ENCODE results near the gene RAB1B.
"Not testable (repeated sequence)": the region's sequence is repeated elsewhere in the genome, so short reads cannot be mapped to it uniquely, and the experiment has no call there.

The RAB1B gene

DNA sequence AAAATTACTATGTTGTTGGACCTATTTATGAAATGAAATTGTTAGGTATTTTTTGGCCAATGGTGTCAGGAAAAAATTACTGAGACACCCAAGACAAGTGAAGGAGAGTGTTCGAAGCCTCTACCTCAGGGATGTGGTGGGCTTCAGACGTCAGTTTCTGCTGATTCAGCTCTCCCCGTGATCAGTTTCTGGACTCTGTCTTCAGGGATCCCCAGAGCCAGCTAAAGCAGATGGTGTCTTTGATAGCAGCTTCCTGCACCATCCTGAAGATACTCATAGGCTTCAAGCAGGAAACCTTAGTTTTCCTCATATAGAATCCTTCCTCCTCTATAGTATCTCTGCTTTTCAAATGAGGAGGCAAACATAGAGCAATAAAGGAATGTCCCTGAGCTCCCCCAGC is 41.0 kb downstream of the RAB1B start:
- no peak for DNase-seq (ENCODE audit: low read depth)

GRCh38 chr11:66310324-66310723 is 41.9 kb downstream of the RAB1B start:
- no peak for DNase-seq (ENCODE audit: low read depth)

DNA sequence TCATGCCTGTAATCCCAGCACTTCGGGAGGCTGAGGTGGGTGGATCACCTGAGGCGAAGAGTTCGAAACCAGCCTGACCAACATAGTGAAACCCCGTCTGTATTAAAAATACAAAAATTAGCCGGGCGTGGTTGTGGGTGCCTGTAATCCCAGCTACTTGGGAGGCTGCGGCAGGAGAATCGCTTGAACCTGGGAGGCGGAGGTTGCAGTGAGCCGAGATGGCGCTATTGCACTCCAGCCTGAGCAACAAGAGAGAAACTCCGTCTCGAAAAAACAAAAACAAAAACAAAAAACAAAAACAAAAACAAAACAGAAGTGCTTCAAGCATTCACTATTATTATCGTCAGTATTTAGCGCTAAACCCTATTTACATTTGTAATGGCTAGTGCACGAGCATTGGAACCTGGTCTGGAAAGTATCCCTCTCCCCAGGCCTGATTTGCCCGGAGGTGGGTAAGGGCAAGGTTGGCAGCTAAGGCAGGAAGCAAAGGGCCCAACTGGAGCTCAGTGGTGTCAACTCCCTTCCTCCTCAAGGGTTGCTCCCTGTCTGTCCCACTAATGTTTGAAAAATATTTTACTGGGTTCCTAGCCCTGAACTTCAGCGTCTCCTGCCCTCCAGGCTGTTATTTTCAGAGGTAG is 42.5 kb downstream of the RAB1B start:
- not testable (repeated sequence) for DNase-seq (ENCODE audit: low read depth)

- DNase-seq (ENCODE audit: low read depth) = no peak
Observed at GRCh38 chr11:66311470-66311964, 43.1 kb downstream of the RAB1B start.

DNA sequence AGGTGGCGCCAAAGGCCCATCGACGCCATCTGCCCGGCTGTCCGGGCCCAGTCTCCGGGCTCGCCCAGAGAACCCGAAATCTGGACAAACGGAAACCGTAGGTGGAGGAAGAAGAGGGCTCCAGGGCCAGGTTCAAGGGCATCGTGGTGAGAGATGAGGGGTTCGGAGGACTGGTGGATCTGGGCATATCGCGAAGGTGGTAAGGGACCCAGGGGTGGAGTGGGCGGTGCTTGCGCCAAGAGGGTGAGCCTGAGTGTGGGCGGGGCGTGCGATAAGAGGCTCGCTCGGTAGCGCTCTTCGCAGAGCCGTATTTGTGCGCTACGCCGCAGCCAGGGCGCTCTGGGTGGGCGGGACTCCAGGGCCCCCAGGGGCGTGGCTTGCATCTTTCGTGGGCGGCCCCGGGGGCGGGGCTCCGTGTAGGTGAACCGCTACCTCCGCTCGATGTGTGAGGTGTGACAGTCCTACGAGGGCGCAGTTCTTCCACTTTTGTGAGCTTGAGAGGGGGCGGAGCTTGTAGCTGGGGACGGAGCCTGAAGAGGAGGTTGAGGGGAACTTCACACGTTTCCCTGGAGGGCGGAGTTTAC is 43.6 kb downstream of the RAB1B start:
- DNase-seq (ENCODE audit: low read depth) = peak; percentile 99

DNA sequence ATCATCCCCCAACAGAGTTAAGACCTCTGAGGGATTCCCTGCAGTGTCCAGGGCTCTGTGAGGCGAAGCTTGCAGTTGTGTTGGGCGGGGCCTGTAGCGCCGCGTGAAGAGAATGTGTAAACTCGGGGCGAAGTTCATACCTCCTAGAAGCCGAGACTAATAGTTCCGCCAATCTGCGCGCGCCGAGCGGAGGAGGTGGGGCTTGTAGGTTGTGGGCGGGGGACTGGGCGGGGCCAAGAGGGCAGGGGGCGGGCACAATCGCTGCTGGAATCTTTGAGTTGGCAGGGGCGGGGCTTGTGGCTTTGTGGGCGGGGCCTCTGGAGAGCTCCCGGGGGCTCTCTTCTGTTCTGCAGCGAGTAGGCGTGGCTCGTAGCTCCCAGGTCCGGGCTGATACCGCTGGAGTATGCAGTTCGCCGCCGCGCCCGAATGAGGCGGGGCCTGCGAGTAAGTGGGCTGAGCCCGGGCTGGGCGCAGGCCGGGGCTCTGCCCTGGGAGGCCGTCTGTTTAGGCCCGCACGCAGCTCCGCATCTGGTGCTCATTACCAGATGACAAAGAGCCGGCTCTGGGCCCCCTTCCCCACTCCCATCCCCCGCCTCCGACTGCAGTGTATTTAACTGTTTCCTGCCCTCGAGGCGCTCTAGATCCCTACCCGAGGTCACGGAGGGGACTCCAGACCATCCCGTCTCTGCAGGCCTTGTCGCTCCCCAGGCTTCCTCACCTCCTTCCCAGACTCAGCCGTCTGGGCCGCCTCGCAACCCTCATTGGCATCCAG is 44.3 kb downstream of the RAB1B start:
- peak; percentile 99 for DNase-seq (ENCODE audit: low read depth)

DNA sequence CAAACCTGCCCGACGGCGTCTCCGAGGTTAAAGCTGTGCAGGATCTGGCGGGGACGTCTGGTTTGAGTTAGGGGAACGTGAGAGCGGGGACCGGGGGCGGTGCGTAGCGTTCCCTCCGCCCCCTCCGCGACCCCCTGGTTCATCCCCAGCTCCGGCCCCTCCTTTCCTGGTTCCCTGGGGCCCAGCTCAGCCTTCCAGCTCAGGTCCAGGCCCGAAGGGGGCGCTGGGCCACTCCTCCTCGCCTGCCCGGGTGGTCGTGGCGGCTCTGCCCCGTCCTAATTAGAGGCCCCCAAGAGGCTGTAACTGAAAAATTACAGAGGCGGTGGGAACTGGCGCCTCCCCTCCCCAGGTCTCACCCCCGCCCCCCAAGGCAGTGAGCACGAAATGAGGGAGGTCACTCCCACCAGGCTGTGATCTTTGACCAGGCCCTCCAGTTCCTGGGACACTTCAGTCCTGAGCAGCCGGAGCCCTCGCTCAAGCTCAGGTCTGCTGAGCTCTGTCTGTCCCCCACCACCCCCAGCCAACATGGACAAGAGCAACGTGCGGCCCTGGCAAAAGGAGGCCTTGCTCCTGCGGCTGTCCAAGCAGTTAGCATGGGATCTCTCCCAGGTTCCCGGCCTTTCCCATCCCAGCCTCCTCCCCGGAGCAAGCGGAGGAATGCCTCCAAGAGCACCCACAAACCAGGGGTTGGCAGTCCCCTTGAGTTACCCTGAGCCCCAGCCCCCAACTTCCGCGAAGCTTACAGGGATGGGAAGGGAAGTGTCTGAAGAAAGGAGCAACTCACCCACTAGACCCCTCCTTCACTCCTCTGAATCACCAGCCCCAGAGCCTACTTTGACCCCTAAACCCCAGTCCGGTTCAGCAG is 45.1 kb downstream of the RAB1B start:
- DNase-seq (ENCODE audit: low read depth) = no peak

DNA sequence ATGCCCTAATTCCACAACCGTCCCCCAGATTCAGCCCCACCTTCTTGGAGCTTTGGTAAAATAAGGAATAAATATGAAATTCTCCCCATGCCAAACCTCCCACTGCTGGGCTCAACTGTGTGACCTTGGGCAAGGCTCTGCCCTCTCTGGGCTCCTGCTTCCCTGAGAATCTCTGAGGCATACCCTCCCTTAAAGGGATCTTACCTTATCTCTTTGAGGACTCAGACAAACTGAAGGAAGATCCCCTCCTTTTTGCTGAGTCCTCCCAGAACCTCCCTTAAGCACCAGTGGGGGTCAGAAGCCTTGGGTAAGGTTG is 45.7 kb downstream of the RAB1B start:
- DNase-seq (ENCODE audit: low read depth) = no peak

GRCh38 chr11:66314561-66315497 is 46.4 kb downstream of the RAB1B start:
- DNase-seq (ENCODE audit: low read depth) = no peak

DNA sequence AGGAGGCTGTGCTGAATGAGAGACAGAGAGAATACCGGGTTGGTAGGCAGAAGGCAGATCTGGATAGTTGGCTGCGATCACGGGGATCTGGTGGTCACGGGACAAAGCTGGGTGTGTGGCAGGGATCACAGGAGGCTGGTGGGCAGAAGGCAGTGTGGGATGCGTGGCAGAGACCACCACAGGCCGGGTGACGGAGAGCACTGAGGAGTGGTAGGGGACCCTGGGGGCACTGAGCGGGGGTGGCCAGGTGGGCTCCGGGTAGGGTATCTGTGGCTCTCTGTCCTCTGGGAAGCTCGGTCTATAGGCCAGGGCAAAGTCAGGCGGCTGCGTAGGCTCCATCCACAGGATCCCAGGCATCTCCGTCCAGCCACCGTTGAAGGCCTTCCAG is 47.1 kb downstream of the RAB1B start:
- no peak for DNase-seq (ENCODE audit: low read depth)

- no peak for DNase-seq (ENCODE audit: low read depth)
Observed at GRCh38 chr11:66315921-66316811, 47.7 kb downstream of the RAB1B start.

- no peak for DNase-seq (ENCODE audit: low read depth)
Observed at GRCh38 chr11:66316849-66317251, 48.4 kb downstream of the RAB1B start, which contains the start of gene CD248. TSS of gene CD248 (minus strand) at chr11:66317044. CDS start at chr11:66317027, 17 bp downstream.

DNA sequence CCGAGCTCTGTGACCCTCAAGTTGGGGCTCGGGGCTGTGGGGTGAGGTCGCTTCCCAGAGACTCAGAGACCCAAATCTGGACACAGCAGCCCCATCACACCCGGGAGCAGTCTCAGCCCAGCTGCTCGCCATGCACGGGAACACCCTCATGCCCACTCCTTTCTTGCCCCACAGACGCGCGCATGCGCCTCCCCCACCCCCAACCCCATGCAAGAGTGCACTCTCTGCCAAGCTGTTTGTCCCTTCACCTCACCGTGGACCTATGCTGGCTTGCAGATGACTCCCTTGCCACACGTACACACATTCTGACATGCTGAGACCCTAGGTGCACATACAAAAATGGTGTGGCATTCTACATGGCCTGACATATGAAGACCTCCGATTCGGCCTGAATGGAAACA is 48.9 kb downstream of the RAB1B start:
- DNase-seq (ENCODE audit: low read depth) = peak; percentile 43

GRCh38 chr11:66317723-66318599 is 49.5 kb downstream of the RAB1B start:
- peak; percentile 49 for DNase-seq (ENCODE audit: low read depth)

GRCh38 chr11:66318600-66318970 is 50.1 kb downstream of the RAB1B start:
- DNase-seq (ENCODE audit: low read depth) = no peak

DNA sequence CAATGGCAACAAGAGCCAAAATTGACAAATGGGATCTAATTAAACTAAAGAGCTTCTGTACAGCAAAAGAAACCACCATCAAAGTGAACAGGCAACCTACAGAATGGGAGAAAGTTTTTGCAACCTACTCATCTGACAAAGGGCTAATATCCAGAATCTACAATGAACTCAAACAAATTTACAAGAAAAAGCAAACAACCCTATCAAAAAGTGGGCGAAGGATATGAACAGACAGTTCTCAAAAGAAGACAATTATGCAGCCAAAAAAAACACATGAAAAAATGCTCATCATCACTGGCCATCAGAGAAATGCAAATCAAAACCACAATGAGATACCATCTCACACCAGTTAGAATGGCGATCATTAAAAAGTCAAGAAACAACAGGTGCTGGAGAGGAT is 51.9 kb downstream of the RAB1B start:
- not testable (repeated sequence) for DNase-seq (ENCODE audit: low read depth)

GRCh38 chr11:66320748-66321147 is 52.3 kb downstream of the RAB1B start:
- DNase-seq (ENCODE audit: low read depth) = not testable (repeated sequence)

DNA sequence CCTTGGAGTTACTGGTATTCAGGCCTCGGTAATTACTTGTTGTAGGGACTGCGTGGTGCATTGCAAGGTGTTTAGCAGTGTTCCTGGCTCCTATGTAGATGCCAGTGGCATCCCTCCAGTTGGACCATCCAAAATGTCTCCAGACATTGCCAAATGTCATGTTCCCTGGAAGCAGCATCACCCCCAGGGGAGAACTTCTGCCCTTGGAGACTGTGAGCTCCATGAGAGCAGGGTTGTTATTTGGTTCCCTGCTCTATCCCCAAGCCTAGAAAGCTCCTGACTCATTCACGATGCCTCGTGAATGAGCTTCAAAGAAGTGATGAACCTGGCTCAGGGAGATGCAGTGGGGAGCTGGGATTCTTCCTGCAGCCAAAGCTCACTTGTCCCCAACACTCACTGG is 53.2 kb downstream of the RAB1B start:
- DNase-seq (ENCODE audit: low read depth) = no peak
